Endodermal cell (in vitro differentiated cells): ENCODE data around the gene TCOF1. TPM values are rescaled to one million over a fixed set of nuclear protein-coding genes. Genes with fewer than 3 reads are reported as not detected.

ENCODE experiments used
- DNase-seq: peaks from one replicate; pipeline ENCODE4 v3.0.0-alpha.2; 2017
- H3K27ac ChIP-seq: 2 replicates; pipeline ENCODE4 v1.5.1; 2013; ENCODE audit warnings: mild to moderate bottlenecking, low read depth, low read length, moderate library complexity
- H3K27me3 ChIP-seq: 2 replicates; pipeline ENCODE4 v1.6.1; 2013; ENCODE audit warnings: mild to moderate bottlenecking, low read length, moderate library complexity; ENCODE audit not compliant: insufficient read depth, control insufficient read depth, poor library complexity, severe bottlenecking
- H3K36me3 ChIP-seq: 2 replicates; pipeline ENCODE4 v1.7.0; 2013; ENCODE audit warnings: mild to moderate bottlenecking, low read length, moderate library complexity; ENCODE audit not compliant: control insufficient read depth, insufficient read depth
- H3K4me1 ChIP-seq: one replicate; pipeline ENCODE4 v1.7.0; 2013; ENCODE audit warnings: low read length; ENCODE audit not compliant: control insufficient read depth, insufficient read depth
- H3K4me3 ChIP-seq: 2 replicates; pipeline ENCODE4 v1.5.1; 2013; ENCODE audit warnings: mild to moderate bottlenecking, low read length, moderate library complexity
- H3K9ac ChIP-seq: 2 replicates; pipeline ENCODE4 v1.6.1; 2013; ENCODE audit warnings: mild to moderate bottlenecking, low read length, moderate library complexity; ENCODE audit not compliant: poor library complexity, severe bottlenecking; ENCODE audit errors: extremely low read depth
- H3K9me3 ChIP-seq: 2 replicates; pipeline ENCODE4 v1.6.1; 2013; ENCODE audit warnings: mild to moderate bottlenecking, low read length, moderate library complexity; ENCODE audit not compliant: control insufficient read depth
- H3K27ac Mint-ChIP-seq: 2 replicates; pipeline ENCODE4 v1.8.0; 2020; ENCODE audit warnings: mixed read lengths
- H3K27me3 Mint-ChIP-seq: 2 replicates; pipeline ENCODE4 v1.8.0; 2021; ENCODE audit warnings: mild to moderate bottlenecking, mixed read lengths; ENCODE audit not compliant: insufficient read depth
- H3K36me3 Mint-ChIP-seq: 2 replicates; pipeline ENCODE4 v1.8.0; 2020; ENCODE audit warnings: low read depth, mixed read lengths
- H3K4me1 Mint-ChIP-seq: 2 replicates; pipeline ENCODE4 v1.8.0; 2020; ENCODE audit warnings: mixed read lengths
- H3K4me3 Mint-ChIP-seq: 2 replicates; pipeline ENCODE4 v1.8.0; 2020; ENCODE audit warnings: mild to moderate bottlenecking, moderate library complexity, mixed read lengths
- H3K9me3 Mint-ChIP-seq: 2 replicates; pipeline ENCODE4 v1.8.0; 2020; ENCODE audit warnings: mild to moderate bottlenecking, mixed read lengths
- WGBS, 2 experiments: methylation state at CpG; one replicate each; pipeline versions ENCODE4 v1.1.5 to v1.1.7; 2013; ENCODE audit warnings: missing lambda C conversion rate in 2 of 2, mixed read lengths in 1 of 2; ENCODE audit not compliant: insufficient coverage in 1 of 2, insufficient read length in 1 of 2; 5-methylcytosine and 5-hydroxymethylcytosine counted together
- total RNA-seq, 2 donors: library from RNA; stranded (reverse); fragmentation: NEBNext Ultra II Directional in 1 of 2; extraction: Animal tissue kit (Norgen Biotek cat#: 25700) in 1 of 2; gene quantifications; 2 replicates in 1 of 2; 3 replicates in 1 of 2; pipeline ENCODE4 v1.2.1, GENCODE V29; 2021
- TF ChIP-seq, protein P1 (sequence below): fragments of 200-600 bp; sonication (generic); conservative IDR thresholded peaks from 2 replicates; pipeline ENCODE4 v1.5.0; 2021; ENCODE audit warnings: antibody characterized with exemption, mild to moderate bottlenecking

TCOF1 gene
- total RNA-seq, 2 donors from 2014 or later, result 88.8 to 107 TPM

DNA sequence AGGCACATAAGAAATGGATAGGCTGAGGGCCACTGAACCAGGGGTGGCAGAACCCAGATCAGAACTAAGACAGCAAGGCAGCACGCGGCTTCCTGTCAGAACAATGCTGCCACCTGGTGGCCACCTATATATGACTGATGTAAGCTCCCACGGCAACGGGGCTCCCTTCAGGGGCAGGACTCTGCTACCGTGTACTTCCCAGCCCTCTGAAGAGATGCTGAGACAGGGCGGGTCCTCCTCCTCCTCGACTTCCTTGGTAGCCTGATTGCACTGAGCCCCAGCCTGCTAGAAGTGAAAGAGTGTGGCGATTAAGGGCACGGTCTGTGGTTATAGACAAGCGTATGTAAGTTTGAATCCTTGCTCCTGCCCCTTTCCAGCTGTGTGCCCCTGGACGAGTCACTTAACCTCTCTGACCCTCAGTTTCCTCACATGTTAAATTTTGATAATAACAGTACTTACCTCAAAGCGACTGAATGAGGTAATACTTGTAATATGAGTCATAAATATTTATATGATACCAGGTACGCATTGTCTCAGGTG lies 78.7 kb downstream of the TCOF1 start:
- H3K9me3 Mint-ChIP-seq, result no peaks in the 10 kb centered on the region

DNA sequence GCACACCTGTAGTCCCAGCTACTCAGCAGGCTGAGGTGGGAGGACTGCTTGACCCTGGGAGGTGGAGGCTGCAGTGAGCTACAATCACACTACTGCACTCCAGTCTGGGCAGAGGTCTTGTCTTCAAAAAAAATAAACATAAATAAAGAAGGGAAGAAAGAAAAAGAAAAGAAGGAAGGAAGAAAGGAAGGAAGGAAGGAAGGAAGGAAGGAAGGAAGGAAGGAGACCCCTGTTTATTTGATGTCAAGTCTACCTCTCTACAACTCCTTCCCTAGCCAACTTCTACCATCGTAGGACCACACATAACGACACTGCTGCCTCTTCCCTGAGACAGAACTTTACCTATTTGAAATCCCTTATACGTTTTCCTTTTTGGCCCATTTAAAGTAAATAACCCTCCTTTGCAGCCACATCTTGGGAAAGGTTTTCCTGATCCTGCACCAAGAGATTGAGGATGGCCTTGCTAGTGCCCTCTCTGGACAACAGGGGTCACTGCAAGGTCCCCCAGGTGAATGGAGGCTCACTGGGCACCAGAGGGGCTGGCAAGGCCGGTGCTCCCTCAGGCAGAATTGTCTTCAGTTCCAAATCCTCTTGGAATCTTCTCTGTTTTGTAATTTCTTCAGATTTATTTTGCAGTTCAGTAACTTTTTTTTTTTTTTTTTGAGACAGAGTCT lies 81.5 kb downstream of the TCOF1 start:
- H3K9me3 ChIP-seq, result no peaks in the 10 kb centered on the region
- H3K9me3 Mint-ChIP-seq, result no peaks in the 10 kb centered on the region
- H3K27ac ChIP-seq, result no peak overlapping the region
- H3K27me3 Mint-ChIP-seq, result peaks cover 1% of the 10 kb centered on the region
- peak; percentile 89 for DNase-seq
- TF ChIP-seq, protein P1, sequence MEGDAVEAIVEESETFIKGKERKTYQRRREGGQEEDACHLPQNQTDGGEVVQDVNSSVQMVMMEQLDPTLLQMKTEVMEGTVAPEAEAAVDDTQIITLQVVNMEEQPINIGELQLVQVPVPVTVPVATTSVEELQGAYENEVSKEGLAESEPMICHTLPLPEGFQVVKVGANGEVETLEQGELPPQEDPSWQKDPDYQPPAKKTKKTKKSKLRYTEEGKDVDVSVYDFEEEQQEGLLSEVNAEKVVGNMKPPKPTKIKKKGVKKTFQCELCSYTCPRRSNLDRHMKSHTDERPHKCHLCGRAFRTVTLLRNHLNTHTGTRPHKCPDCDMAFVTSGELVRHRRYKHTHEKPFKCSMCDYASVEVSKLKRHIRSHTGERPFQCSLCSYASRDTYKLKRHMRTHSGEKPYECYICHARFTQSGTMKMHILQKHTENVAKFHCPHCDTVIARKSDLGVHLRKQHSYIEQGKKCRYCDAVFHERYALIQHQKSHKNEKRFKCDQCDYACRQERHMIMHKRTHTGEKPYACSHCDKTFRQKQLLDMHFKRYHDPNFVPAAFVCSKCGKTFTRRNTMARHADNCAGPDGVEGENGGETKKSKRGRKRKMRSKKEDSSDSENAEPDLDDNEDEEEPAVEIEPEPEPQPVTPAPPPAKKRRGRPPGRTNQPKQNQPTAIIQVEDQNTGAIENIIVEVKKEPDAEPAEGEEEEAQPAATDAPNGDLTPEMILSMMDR, result peak; percentile 86
- 48 to 52% methylated on average over 4 of the region's 4 CpGs for WGBS, 2 experiments
- H3K36me3 ChIP-seq, result peaks cover 13% of the 10 kb centered on the region
- H3K4me3 ChIP-seq, result no peak overlapping the region
- no peak overlapping the region for H3K4me3 Mint-ChIP-seq
- no peak overlapping the region for H3K27ac Mint-ChIP-seq
- no peak overlapping the region for H3K9ac ChIP-seq
- H3K4me1 Mint-ChIP-seq, result peaks cover 12% of the 10 kb centered on the region
- peaks cover 9% of the 10 kb centered on the region for H3K36me3 Mint-ChIP-seq
- H3K4me1 ChIP-seq, result peaks cover 7% of the 10 kb centered on the region
- no peaks in the 10 kb centered on the region for H3K27me3 ChIP-seq

More for the DNA sequence above, 78.7 kb downstream of the TCOF1 start:
- H3K4me3 ChIP-seq, result no peak overlapping the region
- no peak overlapping the region for H3K27ac ChIP-seq
- no peaks in the 10 kb centered on the region for H3K4me1 ChIP-seq
- TF ChIP-seq, protein P1, result peak; percentile 94
- no peaks in the 10 kb centered on the region for H3K9me3 ChIP-seq
- DNase-seq, result peak; percentile 98
- H3K4me1 Mint-ChIP-seq, result peaks cover 11% of the 10 kb centered on the region
- peaks cover 1% of the 10 kb centered on the region for H3K27me3 Mint-ChIP-seq
- no peaks in the 10 kb centered on the region for H3K27me3 ChIP-seq
- 31 to 34% methylated on average over 8 to 12 of the region's 13 CpGs for WGBS, 2 experiments
- no peaks in the 10 kb centered on the region for H3K36me3 Mint-ChIP-seq
- no peak overlapping the region for H3K27ac Mint-ChIP-seq
- H3K4me3 Mint-ChIP-seq, result no peak overlapping the region
- no peaks in the 10 kb centered on the region for H3K36me3 ChIP-seq
- H3K9ac ChIP-seq, result no peak overlapping the region

DNA sequence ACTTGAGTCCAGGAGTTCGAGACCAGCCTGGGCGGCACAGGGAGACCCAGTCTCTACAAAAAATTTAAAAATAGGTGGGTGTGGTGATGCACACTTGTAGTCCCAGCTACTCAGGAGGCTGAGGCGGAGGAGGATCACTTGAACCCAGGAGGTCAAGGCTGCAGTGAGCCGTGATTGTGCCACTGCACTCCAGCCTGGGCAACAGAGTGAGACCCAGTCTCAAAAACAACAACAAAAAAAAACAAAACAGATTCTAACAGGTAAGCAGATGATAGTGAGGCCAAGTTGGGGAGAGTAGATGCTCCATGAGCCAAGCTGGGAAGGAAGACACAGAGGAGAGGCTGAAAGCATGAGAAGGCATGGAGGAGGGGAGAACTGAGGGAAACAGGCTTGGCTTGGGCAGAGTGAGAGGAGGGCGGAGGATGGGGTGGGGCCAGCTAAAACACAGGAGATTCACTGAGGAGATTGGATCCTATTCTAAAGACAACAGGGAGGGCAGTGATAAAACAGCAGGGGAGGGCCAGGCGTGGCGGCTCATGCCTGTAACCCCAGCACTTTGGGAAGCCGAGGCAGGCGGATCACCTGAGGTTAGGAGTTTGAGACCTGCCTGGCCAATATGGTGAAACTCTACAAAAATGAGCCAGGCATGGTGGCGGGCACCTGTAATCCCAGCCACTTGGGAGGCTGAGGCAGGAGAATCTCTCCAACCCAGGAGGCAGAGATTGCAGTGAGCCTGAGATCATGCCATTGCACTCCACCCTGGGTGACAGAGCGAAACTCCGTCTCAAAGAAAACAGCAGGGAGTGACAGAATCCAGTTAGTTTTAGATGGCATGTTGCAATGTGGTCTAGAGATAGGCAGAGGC lies 83.7 kb downstream of the TCOF1 start:
- Histone ChIP-seq H3K36me3 (peaks cover 35% of the 10 kb centered on the region), H3K27ac (no peak overlapping the region), H3K9ac (no peak overlapping the region), H3K9me3 (no peaks in the 10 kb centered on the region), H3K4me3 (no peak overlapping the region), H3K27me3 (no peaks in the 10 kb centered on the region), H3K4me1 (peaks cover 7% of the 10 kb centered on the region)
- peaks cover 12% of the 10 kb centered on the region for H3K4me1 Mint-ChIP-seq
- WGBS, 2 experiments, result 78 to 80% methylated on average over 10 to 12 of the region's 12 CpGs
- H3K4me3 Mint-ChIP-seq, result no peak overlapping the region
- H3K27ac Mint-ChIP-seq, result no peak overlapping the region
- no peaks in the 10 kb centered on the region for H3K9me3 Mint-ChIP-seq
- H3K36me3 Mint-ChIP-seq, result peaks cover 30% of the 10 kb centered on the region
- H3K27me3 Mint-ChIP-seq, result peaks cover 1% of the 10 kb centered on the region
- TF ChIP-seq, protein P1, result no peak
- peak; percentile 75 for DNase-seq
